Right ventricle myocardium inferior (tissue), 1 donor: ENCODE data around the gene AIF1. TPM values are rescaled to one million over a fixed set of nuclear protein-coding genes. Genes with fewer than 3 reads are reported as not detected.

Experiments
- microRNA-seq: library from miRNA; unstranded; fragments of <30 nt; microRNA quantifications from one replicate; pipeline ENCODE4 v1.2.0, GENCODE V29; 2020
- total RNA-seq: library from RNA; stranded (reverse); fragmentation: NEBNext Ultra II Directional; extraction: Animal tissue kit (Norgen Biotek cat#: 25700); gene quantifications from one replicate; pipeline ENCODE4 v1.2.1, GENCODE V29; 2021
- donor health status: DM: no; HTN: yes; CAD: no; lungs with severe emphysema.

The AIF1 gene
- total RNA-seq, 1 donor from 2014 or later, result 22.1 TPM

Small RNAs within 50 kb of the gene (microRNA-seq; reads per million reads assigned to microRNA genes)
- not detected for gene MIR6832

Other genes starting within 250 kb of the AIF1 start
- 8.3 TPM for gene MICA, start 211.6 kb upstream of the AIF1 start, total RNA-seq
- gene MICB, start 117.1 kb upstream of the AIF1 start, total RNA-seq, result 1.5 TPM
- not detected for gene MCCD1, start 86.3 kb upstream of the AIF1 start, total RNA-seq
- gene DDX39B, start 73.2 kb upstream of the AIF1 start, total RNA-seq, result 159 TPM
- 2.2 TPM for gene ATP6V1G2, start 68.6 kb upstream of the AIF1 start, total RNA-seq
- gene NFKBIL1, start 67.6 kb upstream of the AIF1 start, total RNA-seq, result 10.8 TPM
- not detected for gene LTA, start 42.9 kb upstream of the AIF1 start, total RNA-seq
- 0.51 TPM for gene TNF, start 39.7 kb upstream of the AIF1 start, total RNA-seq
- gene LTB, start 32.8 kb upstream of the AIF1 start, total RNA-seq, result 1.6 TPM
- 9.0 TPM for gene LST1, start 29.0 kb upstream of the AIF1 start, total RNA-seq
- 0.49 TPM for gene NCR3, start 22.2 kb upstream of the AIF1 start, total RNA-seq
- 82.7 TPM for gene PRRC2A, start 5.5 kb downstream of the AIF1 start, total RNA-seq
- 260 TPM for gene BAG6, start 37.4 kb downstream of the AIF1 start, total RNA-seq
- 0.87 TPM for gene APOM, start 40.7 kb downstream of the AIF1 start, total RNA-seq
- 17.0 TPM for gene C6orf47, start 45.5 kb downstream of the AIF1 start, total RNA-seq
- gene GPANK1, start 49.8 kb downstream of the AIF1 start, total RNA-seq, result 17.1 TPM
- gene CSNK2B, start 50.8 kb downstream of the AIF1 start, total RNA-seq, result 97.3 TPM
- 3.9 TPM for gene LY6G5B, start 54.7 kb downstream of the AIF1 start, total RNA-seq
- 1.5 TPM for gene LY6G5C, start 65.8 kb downstream of the AIF1 start, total RNA-seq
- gene ABHD16A, start 88.1 kb downstream of the AIF1 start, total RNA-seq, result 26.9 TPM
- gene LY6G6F, start 91.6 kb downstream of the AIF1 start, total RNA-seq, result not detected
- not detected for gene LY6G6D, start 100.1 kb downstream of the AIF1 start, total RNA-seq
- gene LY6G6C, start 106.5 kb downstream of the AIF1 start, total RNA-seq, result not detected
- 0.70 TPM for gene MPIG6B, start 108.1 kb downstream of the AIF1 start, total RNA-seq
- gene DDAH2, start 114.1 kb downstream of the AIF1 start, total RNA-seq, result 40.6 TPM
- gene CLIC1, start 121.3 kb downstream of the AIF1 start, total RNA-seq, result 102 TPM
- 2.0 TPM for gene MSH5, start 124.8 kb downstream of the AIF1 start, total RNA-seq
- gene SAPCD1, start 147.4 kb downstream of the AIF1 start, total RNA-seq, result 0.57 TPM
- gene VWA7, start 162.1 kb downstream of the AIF1 start, total RNA-seq, result 12.1 TPM
- 29.7 TPM for gene VARS1, start 180.5 kb downstream of the AIF1 start, total RNA-seq
- gene LSM2, start 191.7 kb downstream of the AIF1 start, total RNA-seq, result 24.6 TPM
- gene HSPA1L, start 200.0 kb downstream of the AIF1 start, total RNA-seq, result 1.6 TPM
- gene HSPA1A, start 200.3 kb downstream of the AIF1 start, total RNA-seq, result 298 TPM
- gene HSPA1B, start 212.5 kb downstream of the AIF1 start, total RNA-seq, result 215 TPM
- 25.6 TPM for gene NEU1, start 247.6 kb downstream of the AIF1 start, total RNA-seq